Hematopoietic multipotent progenitor cell treated with erythropoietin and hydrocortisone succinate and interleukin-3 and kit ligand, for 17 days (in vitro differentiated cells): ENCODE measurements around the gene KBTBD8.

ENCODE experiments used
- DNase-seq: peaks from one replicate; pipeline ENCODE4 v3.0.0-alpha.2; 2015; ENCODE audit warnings: low spot score

KBTBD8 gene

DNA sequence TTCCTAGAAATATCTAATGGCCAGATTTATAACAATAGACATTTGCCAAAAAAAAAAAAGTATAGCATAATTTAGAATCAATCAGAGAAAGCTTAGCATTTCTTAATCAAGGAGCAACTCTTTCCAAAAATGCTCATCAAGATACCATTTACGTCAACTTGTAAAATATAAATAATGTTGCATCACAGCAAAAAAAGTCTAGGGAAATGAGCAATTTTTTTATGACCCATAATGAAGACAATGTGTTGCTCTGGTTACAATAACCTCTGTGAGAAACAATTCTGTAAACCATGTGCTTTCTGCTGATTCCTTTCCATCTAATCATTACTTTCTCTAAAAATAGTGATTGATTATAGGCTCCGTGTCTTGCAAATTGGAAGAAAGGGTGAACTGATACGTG, 36.3 kb downstream of the KBTBD8 start:
- no peak for DNase-seq

DNA sequence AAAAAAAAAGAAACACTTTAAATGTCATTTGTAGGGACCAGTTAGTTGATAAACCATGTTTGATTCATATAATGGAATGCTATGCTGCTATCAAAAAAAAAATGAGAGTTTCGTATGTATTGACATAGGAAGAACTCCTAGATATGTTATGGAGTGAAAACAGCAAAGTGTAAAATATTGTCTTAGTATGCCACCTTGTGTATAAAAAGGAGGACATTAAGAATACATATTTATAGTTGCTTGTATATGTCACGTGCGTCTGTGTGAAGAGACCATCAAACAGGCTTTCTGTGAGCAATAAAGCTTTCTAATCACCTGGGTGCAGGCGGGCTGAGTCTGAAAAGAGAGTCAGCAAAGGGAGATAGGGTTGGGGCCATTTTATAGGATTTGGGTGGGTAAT, 39.5 kb downstream of the KBTBD8 start:
- DNase-seq, result peak; percentile 71

GRCh38 chr3:67044295-67044694, 46.2 kb downstream of the KBTBD8 start:
- DNase-seq, result no peak

DNA sequence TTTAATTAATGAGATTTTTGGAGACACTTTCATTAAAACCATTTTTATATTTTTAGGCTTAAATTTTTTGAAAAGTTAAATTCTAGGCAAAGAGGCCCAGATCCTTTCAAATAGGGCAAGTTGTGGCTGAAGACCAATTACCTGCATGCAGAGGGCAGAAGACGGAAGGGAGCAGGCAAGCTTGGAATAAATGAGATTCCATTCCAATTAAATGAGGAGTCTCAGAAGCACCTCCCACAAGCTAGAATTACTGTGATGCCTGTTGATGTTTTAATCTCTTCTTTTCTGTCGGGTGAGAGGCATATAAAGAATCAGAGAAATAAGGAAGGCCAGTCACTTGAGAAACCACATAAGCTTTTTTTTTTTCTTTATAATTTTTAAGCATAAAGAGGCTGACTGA, 46.8 kb downstream of the KBTBD8 start:
- no peak for DNase-seq

DNA sequence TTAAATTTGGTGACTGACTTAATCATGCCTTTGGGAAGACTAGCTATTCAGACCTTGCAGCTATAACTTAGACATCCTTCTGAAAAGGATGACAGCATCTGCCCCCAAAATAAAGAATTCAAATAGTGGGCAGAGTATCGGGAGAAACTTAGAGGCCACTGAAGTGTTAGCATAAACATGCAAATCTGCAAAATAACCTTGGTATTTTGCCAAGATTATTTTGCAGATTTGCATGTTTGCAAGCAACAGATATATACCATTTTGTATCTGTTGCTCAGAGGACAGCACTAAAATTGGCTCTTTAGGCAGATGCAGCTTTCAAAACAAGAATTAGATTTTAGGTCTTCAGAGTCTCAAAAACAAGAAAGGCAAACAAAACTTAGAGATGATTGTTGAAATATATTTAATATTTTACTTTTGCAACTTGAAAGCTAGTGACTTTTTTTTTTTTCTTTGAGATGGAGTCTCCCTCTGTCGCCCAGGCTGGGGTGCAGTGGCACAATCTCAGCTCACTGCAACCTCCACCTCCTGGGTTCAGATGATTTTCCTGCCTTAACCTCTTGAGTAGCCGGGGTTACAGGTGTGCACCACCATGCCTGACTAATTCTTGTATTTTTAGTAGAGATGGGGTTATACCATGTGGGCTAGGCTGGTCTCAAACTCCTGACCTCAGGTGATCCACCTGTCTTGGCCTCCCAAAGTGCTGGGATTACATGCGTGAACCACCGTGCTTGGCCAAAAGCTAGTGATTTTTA, 47.8 kb downstream of the KBTBD8 start:
- DNase-seq, result no peak

DNA sequence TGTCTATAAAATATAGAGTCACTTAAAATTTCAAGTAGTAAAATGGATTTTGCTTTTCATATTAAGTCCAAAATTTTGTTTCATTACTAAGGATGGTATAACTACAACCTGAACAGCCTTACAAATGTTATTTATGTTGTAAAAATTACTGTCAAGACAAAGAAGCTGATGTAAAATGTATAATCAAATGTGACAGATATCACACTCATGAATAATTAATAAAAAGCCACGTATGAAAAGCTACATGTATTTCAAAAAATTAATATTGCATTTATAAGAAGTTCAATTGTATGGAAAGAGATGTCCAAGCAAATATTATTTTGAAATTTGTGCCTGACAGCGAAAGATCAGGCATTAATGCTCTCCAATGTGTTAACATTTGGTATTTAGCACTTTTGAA, 48.9 kb downstream of the KBTBD8 start:
- DNase-seq, result no peak

DNA sequence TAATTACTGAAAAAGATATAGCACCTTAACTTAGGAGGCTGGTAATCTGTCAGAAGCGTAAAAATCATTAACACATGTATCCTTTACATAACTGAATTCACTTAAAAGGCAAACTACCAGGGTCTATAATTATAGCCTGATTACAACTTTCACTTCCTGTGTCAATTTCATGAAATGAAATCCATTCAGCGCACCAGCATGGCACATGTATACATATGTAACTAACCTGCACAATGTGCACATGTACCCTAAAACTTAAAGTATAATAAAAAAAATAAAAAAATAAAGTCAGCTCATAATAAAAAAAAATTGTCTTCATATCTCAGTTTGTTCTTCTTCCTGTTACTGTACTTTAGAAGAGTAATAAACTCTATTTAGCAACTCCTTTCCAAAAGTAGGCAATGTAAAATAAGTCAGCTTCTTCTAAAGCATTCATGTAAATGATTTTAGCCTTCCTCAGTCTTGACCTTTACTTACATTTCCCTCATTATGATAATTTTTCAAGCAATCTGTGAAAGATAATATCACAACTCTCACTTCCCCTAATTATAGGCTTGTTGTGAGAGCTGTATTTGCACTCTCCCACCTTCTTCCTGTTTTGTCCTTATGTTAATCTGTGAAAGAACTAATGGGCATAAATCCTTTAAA, 50.1 kb downstream of the KBTBD8 start:
- DNase-seq, result no peak

- no peak for DNase-seq
These were observed 50.6 kb downstream of the KBTBD8 start for GRCh38 chr3:67048715-67049074.

DNA sequence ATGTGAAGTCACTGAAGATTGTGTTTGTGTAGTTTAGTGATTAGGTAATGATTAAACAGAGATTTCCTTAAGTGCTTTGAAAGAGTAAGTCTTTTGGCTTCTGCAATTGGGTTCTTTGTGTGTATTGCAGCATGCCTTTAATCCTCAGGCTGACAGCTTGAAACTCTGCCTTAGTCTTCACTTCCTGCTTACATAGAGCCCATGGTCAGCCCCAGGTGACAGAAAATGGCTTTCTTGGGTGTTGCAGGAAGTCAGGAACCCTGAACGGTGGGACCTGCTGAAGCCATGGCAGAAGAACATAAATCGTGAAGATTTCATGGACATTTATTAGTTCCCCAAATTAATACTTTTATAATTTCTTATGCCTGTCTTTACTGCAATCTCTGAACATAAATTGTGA, 61.3 kb downstream of the KBTBD8 start:
- DNase-seq, result no peak
